Ishikawa (cell line): ENCODE results near the gene RASGRP4.

Experiments used
- CEBPB ChIP-seq: IDR thresholded peaks from 2 replicates; pipeline ENCODE4 v1.6.1; 2012
- CREB1 ChIP-seq: IDR thresholded peaks from 2 replicates; pipeline ENCODE4 v1.6.1; 2012; ENCODE audit warnings: low read depth
- EGR1 ChIP-seq: IDR thresholded peaks from 2 replicates; pipeline ENCODE4 v1.6.1; 2012
- NFIC ChIP-seq: IDR thresholded peaks from 2 replicates; pipeline ENCODE4 v1.6.1; 2012
- RAD21 ChIP-seq: IDR thresholded peaks from 2 replicates; pipeline ENCODE4 v1.6.1; 2012; ENCODE audit warnings: low read depth
- TAF1 ChIP-seq: IDR thresholded peaks from 2 replicates; pipeline ENCODE4 v1.6.1; 2012; ENCODE audit warnings: low read depth, mild to moderate bottlenecking
- TEAD4 ChIP-seq: IDR thresholded peaks from 2 replicates; pipeline ENCODE4 v1.6.1; 2012
- YY1 ChIP-seq: IDR thresholded peaks from 2 replicates; pipeline ENCODE4 v1.6.1; 2012; ENCODE audit warnings: low read depth
- ZBTB7A ChIP-seq: IDR thresholded peaks from 2 replicates; pipeline ENCODE4 v1.6.1; 2012; ENCODE audit warnings: low read depth
- TF ChIP-seq, protein P1 (sequence below): IDR thresholded peaks from 2 replicates; pipeline ENCODE4 v1.6.1; 2012
- TF ChIP-seq, protein P2 (sequence below): IDR thresholded peaks from 2 replicates; pipeline ENCODE4 v1.6.1; 2012; ENCODE audit warnings: low read depth, mild to moderate bottlenecking
- TF ChIP-seq, protein P3 (sequence below): IDR thresholded peaks from 2 replicates; pipeline ENCODE4 v1.6.1; 2012

DNA sequence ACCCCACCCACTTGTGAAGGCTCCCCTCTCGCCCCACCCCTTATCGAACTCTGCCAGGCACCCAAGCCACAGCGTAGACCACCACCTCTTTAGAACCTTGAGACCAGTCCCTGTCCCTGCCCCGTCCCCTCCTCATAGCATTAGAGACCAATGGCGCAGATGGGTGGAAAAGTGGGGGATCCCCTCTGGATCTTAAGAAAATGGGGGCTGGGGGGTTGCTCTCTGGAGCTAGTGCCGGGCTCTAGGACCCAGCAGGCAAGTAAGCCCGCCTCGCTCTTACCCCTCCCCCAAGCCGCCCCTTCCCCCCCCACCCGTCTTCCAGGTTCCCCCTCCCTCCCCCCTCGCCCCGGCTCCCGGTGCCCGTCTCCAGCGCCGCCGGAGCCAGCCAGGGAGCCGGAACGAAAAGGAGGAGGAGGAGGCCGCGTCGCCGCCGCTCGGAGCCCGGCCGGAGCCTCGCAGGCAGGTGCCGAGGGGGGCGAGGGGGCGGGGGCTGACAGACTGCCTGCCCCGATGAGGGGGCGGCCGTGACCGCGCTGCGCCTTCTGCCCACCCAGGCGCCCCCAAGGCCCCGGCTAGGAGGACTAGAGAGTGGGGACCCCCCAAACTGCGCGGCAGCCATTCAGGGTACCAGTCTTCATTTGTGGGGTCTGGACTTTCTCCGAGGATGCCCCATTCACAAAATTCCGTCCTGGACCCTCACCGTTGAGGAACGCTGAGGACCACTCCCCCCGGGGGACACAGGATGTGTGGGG lies 37.5 kb downstream of the RASGRP4 start, which contains the start of gene SPRED3:
- no peak for TF ChIP-seq CREB1
- no peak for TF ChIP-seq RAD21
- TF ChIP-seq, protein P1, sequence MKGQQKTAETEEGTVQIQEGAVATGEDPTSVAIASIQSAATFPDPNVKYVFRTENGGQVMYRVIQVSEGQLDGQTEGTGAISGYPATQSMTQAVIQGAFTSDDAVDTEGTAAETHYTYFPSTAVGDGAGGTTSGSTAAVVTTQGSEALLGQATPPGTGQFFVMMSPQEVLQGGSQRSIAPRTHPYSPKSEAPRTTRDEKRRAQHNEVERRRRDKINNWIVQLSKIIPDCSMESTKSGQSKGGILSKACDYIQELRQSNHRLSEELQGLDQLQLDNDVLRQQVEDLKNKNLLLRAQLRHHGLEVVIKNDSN = no peak
- TF ChIP-seq, protein P2, sequence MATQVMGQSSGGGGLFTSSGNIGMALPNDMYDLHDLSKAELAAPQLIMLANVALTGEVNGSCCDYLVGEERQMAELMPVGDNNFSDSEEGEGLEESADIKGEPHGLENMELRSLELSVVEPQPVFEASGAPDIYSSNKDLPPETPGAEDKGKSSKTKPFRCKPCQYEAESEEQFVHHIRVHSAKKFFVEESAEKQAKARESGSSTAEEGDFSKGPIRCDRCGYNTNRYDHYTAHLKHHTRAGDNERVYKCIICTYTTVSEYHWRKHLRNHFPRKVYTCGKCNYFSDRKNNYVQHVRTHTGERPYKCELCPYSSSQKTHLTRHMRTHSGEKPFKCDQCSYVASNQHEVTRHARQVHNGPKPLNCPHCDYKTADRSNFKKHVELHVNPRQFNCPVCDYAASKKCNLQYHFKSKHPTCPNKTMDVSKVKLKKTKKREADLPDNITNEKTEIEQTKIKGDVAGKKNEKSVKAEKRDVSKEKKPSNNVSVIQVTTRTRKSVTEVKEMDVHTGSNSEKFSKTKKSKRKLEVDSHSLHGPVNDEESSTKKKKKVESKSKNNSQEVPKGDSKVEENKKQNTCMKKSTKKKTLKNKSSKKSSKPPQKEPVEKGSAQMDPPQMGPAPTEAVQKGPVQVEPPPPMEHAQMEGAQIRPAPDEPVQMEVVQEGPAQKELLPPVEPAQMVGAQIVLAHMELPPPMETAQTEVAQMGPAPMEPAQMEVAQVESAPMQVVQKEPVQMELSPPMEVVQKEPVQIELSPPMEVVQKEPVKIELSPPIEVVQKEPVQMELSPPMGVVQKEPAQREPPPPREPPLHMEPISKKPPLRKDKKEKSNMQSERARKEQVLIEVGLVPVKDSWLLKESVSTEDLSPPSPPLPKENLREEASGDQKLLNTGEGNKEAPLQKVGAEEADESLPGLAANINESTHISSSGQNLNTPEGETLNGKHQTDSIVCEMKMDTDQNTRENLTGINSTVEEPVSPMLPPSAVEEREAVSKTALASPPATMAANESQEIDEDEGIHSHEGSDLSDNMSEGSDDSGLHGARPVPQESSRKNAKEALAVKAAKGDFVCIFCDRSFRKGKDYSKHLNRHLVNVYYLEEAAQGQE = no peak
- no peak for TF ChIP-seq EGR1
- TF ChIP-seq CEBPB = no peak
- no peak for TF ChIP-seq YY1
- TF ChIP-seq TAF1 = no peak
- TF ChIP-seq TEAD4 = no peak
- TF ChIP-seq, protein P3, sequence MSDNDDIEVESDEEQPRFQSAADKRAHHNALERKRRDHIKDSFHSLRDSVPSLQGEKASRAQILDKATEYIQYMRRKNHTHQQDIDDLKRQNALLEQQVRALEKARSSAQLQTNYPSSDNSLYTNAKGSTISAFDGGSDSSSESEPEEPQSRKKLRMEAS = no peak
- TF ChIP-seq NFIC = no peak
- TF ChIP-seq ZBTB7A = peak; percentile 59
